Stimulated activated naive CD4-positive, alpha-beta T cell (primary cell): Measurements from ENCODE around the gene PRDM2.

Experiments
- DNase-seq, 6 experiments: peaks; one replicate each; lab custom pipeline; 2025; lab: John Stamatoyannopoulos, UW

Gene PRDM2

GRCh38 chr1:13790290-13791030, 90.5 kb downstream of the PRDM2 start:
- DNase-seq, result no peak

GRCh38 chr1:13792419-13792818, 92.4 kb downstream of the PRDM2 start:
- no peak for DNase-seq

GRCh38 chr1:13793088-13793730, 93.2 kb downstream of the PRDM2 start:
- no peak for DNase-seq

GRCh38 chr1:13794231-13795187, 94.5 kb downstream of the PRDM2 start:
- no peak for DNase-seq

- DNase-seq, result no peak
Measured at GRCh38 chr1:13797397-13797796, 97.4 kb downstream of the PRDM2 start.

- DNase-seq, result no peak
Measured at GRCh38 chr1:13798120-13798519, 98.1 kb downstream of the PRDM2 start.

GRCh38 chr1:13799502-13800283, 99.7 kb downstream of the PRDM2 start:
- DNase-seq, result no peak

GRCh38 chr1:13801232-13801631, 101.2 kb downstream of the PRDM2 start:
- no peak for DNase-seq

- no peak for DNase-seq
Measured at GRCh38 chr1:13801655-13802486, 101.9 kb downstream of the PRDM2 start.

GRCh38 chr1:13802782-13803545, 103.0 kb downstream of the PRDM2 start:
- DNase-seq, result no peak

GRCh38 chr1:13803546-13804239, 103.7 kb downstream of the PRDM2 start:
- no peak for DNase-seq

- no peak for DNase-seq
Measured at GRCh38 chr1:13804240-13804633, 104.2 kb downstream of the PRDM2 start.

- no peak for DNase-seq
Measured at GRCh38 chr1:13805431-13805830, 105.4 kb downstream of the PRDM2 start.

- DNase-seq, result no peak
Measured at GRCh38 chr1:13806108-13806507, 106.1 kb downstream of the PRDM2 start.

- no peak for DNase-seq
Measured at GRCh38 chr1:13807209-13807608, 107.2 kb downstream of the PRDM2 start.

- DNase-seq, result no peak
Measured at GRCh38 chr1:13808729-13809131, 108.7 kb downstream of the PRDM2 start.

- no peak for DNase-seq
Measured at GRCh38 chr1:13809461-13810159, 109.6 kb downstream of the PRDM2 start.

- DNase-seq, result no peak
Measured at GRCh38 chr1:13812456-13813397, 112.7 kb downstream of the PRDM2 start.
